B cell (primary cell): ENCODE data around the gene NECTIN1. TPM values are rescaled to one million over a fixed set of nuclear protein-coding genes. Genes with fewer than 3 reads are reported as not detected.

Experiments used
- ATAC-seq: fragments of 200-7000 bp; cut with Tn5 transposase; one replicate; pipeline ENCODE4 v1.10.0; 2021; ENCODE audit warnings: low read depth, mild to moderate bottlenecking, moderate number of reproducible peaks, moderate library complexity
- CTCF ChIA-PET: fragments of 350-600 bp; sonication (Branson Sonifier 250); formaldehyde crosslinking; loops from one replicate; lab custom pipeline; 2021; ENCODE audit warnings: antibody characterized with exemption, inconsistent platforms; lab: Charles Lee
- POLR2A ChIA-PET: fragments of 350-600 bp; sonication (Branson Sonifier 250); formaldehyde crosslinking; loops from one replicate; lab custom pipeline; 2021; ENCODE audit warnings: antibody characterized with exemption; lab: Charles Lee
- DNase-seq: peaks from one replicate; pipeline ENCODE4 v3.0.0; 2013
- H2AFZ ChIP-seq: 2 replicates; pipeline ENCODE4 v1.6.1; 2012; ENCODE audit warnings: mild to moderate bottlenecking, low read depth, low read length; ENCODE audit not compliant: insufficient read depth, poor library complexity, severe bottlenecking
- H3K27ac ChIP-seq, 2 donors: 1 replicate in 1 of 2; 2 replicates in 1 of 2; pipeline ENCODE4 v1.5.1; 2012 to 2013; ENCODE audit warnings: low read length in 2 of 2, mild to moderate bottlenecking in 2 of 2, moderate library complexity in 1 of 2
- H3K27me3 ChIP-seq, 4 experiments: fragments of 200-600 bp in 1 of 4; sonication (generic) in 1 of 4; replicated peaks in 1 of 4; 1 replicate in 2 of 4; 2 replicates in 2 of 4; pipeline versions ENCODE4 v1.6.1 to v1.7.0; 2013 to 2016; ENCODE audit warnings: low read length in 3 of 4, mild to moderate bottlenecking in 2 of 4, mixed read lengths in 1 of 4, moderate library complexity in 1 of 4; ENCODE audit not compliant: insufficient read depth in 4 of 4, control insufficient read depth in 3 of 4; ENCODE audit errors: control extremely low read depth in 1 of 4
- H3K36me3 ChIP-seq, 2 experiments: replicated peaks in 1 of 2; 1 replicate in 1 of 2; 2 replicates in 1 of 2; pipeline versions ENCODE4 v1.6.1 to v1.7.1; 2013; ENCODE audit warnings: low read length in 1 of 2; ENCODE audit not compliant: insufficient read depth in 2 of 2, control insufficient read depth in 1 of 2; ENCODE audit errors: control extremely low read depth in 1 of 2, extremely low read depth in 1 of 2
- H3K4me1 ChIP-seq, 2 donors: fragments of 200-600 bp in 1 of 2; sonication (generic) in 1 of 2; 1 replicate in 1 of 2; 2 replicates in 1 of 2; pipeline versions ENCODE4 v1.5.1 to v1.6.1; 2013 to 2017; ENCODE audit warnings: low read length in 2 of 2; ENCODE audit not compliant: control insufficient read depth in 2 of 2, insufficient read depth in 2 of 2
- H3K4me2 ChIP-seq: replicated peaks from 2 replicates; pipeline ENCODE3; 2012; ENCODE audit warnings: mild to moderate bottlenecking, low read depth, low read length; ENCODE audit not compliant: poor library complexity, severe bottlenecking
- H3K4me3 ChIP-seq, 5 experiments: fragments of 200-600 bp in 1 of 5; sonication (generic) in 1 of 5; 1 replicate in 3 of 5; 2 replicates in 2 of 5; pipeline versions ENCODE4 v1.5.1 to v1.7.0; 2011 to 2016; ENCODE audit warnings: low read length in 4 of 5, mild to moderate bottlenecking in 4 of 5, low read depth in 2 of 5, control low read depth in 1 of 5, moderate library complexity in 1 of 5; ENCODE audit not compliant: insufficient read depth in 1 of 5; ENCODE audit errors: control extremely low read depth in 1 of 5, extremely low read depth in 1 of 5
- H3K79me2 ChIP-seq: fragments of 200-600 bp; sonication (generic); one replicate; pipeline ENCODE4 v1.6.0; 2016; ENCODE audit warnings: low read length; ENCODE audit not compliant: control insufficient read depth, insufficient read depth
- H3K9ac ChIP-seq: fragments of 200-600 bp; sonication (generic); 2 replicates; pipeline ENCODE4 v1.6.1; 2017; ENCODE audit warnings: mild to moderate bottlenecking, low read length, moderate library complexity
- H3K9me3 ChIP-seq, 3 donors: one replicate each; pipeline versions ENCODE4 v1.6.1 to v1.7.1; 2013; ENCODE audit warnings: low read length in 2 of 3; ENCODE audit not compliant: control insufficient read depth in 2 of 3, insufficient read depth in 1 of 3; ENCODE audit errors: control extremely low read depth in 1 of 3
- H4K20me1 ChIP-seq: 2 replicates; pipeline ENCODE4 v1.6.0; 2012; ENCODE audit warnings: mild to moderate bottlenecking, low read length; ENCODE audit not compliant: insufficient read depth, control insufficient read depth, poor library complexity, severe bottlenecking
- H3K27ac Mint-ChIP-seq: one replicate; pipeline ENCODE4 v1.8.0; 2021; ENCODE audit warnings: mixed read lengths
- H3K27me3 Mint-ChIP-seq: one replicate; pipeline ENCODE4 v1.8.0; 2021; ENCODE audit warnings: mixed read lengths
- H3K4me1 Mint-ChIP-seq: one replicate; pipeline ENCODE4 v1.8.0; 2021; ENCODE audit warnings: mixed read lengths
- H3K4me3 Mint-ChIP-seq: one replicate; pipeline ENCODE4 v1.8.0; 2021; ENCODE audit warnings: mixed read lengths
- H3K9me3 Mint-ChIP-seq: one replicate; pipeline ENCODE4 v1.8.0; 2022; ENCODE audit warnings: mixed read lengths; ENCODE audit not compliant: insufficient read depth
- EZH2 ChIP-seq: IDR thresholded peaks from 2 replicates; pipeline ENCODE4 v1.6.1; 2012; ENCODE audit warnings: borderline replicate concordance, low read depth, mild to moderate bottlenecking, moderate library complexity, low read length; ENCODE audit not compliant: insufficient read depth, poor library complexity, severe bottlenecking
- WGBS: methylation state at CpG from one replicate; pipeline ENCODE4 v1.1.5; 2013; ENCODE audit warnings: missing lambda C conversion rate; ENCODE audit not compliant: insufficient coverage; 5-methylcytosine and 5-hydroxymethylcytosine counted together
- intact Hi-C: fragments of 100-400 bp; cut with micrococcal nuclease; formaldehyde crosslinking; loops from one replicate; pipeline ENCODE4 v1.10.0; 2022
- polyA plus RNA-seq: library from polyadenylated mRNA; depleted of rRNA; stranded (reverse); fragments of >200 nt; gene quantifications from 2 replicates; pipeline ENCODE4 v1.2.3, GENCODE V29; 2012
- total RNA-seq, 2 donors: library from RNA; stranded (reverse); fragments of 120-200 nt in 1 of 2; gene quantifications; 1 replicate in 1 of 2; 2 replicates in 1 of 2; pipeline versions ENCODE4 v1.2.3 to v1.2.4, GENCODE V29; 2013 to 2022
- TF ChIP-seq, protein P1 (sequence below): fragments of 200-600 bp; IDR thresholded peaks from one replicate; pipeline ENCODE4 v1.8.0; 2022; ENCODE audit warnings: antibody characterized with exemption, mild to moderate bottlenecking

NECTIN1 gene
- total and polyA plus RNA-seq, 2 donors (not counting 1 experiment from before 2014, with no cell fraction given) = 2.1 to 3.9 TPM

DNA sequence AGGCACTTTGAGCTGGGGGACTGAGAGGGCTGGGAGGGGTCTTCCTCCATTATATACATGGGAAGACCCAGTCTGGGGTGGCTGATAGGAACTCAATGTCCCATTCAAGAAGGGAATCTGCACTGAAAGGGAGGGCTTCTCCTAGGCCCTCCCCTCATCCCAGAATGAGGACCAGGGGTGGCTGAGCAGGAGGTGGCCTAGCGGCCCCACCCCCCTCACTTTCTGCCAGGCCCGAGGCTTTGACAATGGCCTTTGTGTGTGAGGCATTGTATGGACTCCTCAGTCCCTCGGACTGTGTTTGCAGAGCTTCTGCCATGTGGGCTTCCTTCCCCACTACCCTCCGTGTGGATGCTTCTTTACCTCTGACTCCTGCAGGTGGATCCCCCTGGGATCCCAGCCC lies 65.7 kb downstream of the NECTIN1 start:
- H3K27me3 Mint-ChIP-seq = no peaks in the 10 kb centered on the region
- H2AFZ ChIP-seq = no peak overlapping the region
- intact Hi-C loops = no loop called here
- H3K36me3 ChIP-seq = no peaks in the 10 kb centered on the region
- H3K4me3 ChIP-seq = no peak overlapping the region
- CTCF ChIA-PET = interaction anchor here (0.9 to 5.9 kb wide), 3 partner anchors 16 to 445 kb away, joined by 3 to 30 read pairs (median 3); partner anchors contain the start of gene NECTIN1
- no peak overlapping the region for H3K4me3 Mint-ChIP-seq
- H3K9me3 Mint-ChIP-seq = no peaks in the 10 kb centered on the region
- H3K9me3 ChIP-seq = no peaks in the 10 kb centered on the region
- no peaks in the 10 kb centered on the region for H3K4me1 ChIP-seq
- no peaks in the 10 kb centered on the region for H4K20me1 ChIP-seq
- no peak overlapping the region for H3K9ac ChIP-seq
- DNase-seq = no peak
- no peak overlapping the region for H3K27ac Mint-ChIP-seq
- no peak overlapping the region for H3K4me2 ChIP-seq
- WGBS = 60% methylated on average over 1 of the region's 4 CpGs
- H3K27ac ChIP-seq = no peak overlapping the region
- ATAC-seq = no peak
- no peaks in the 10 kb centered on the region for H3K27me3 ChIP-seq
- POLR2A ChIA-PET = no interaction called here
- H3K4me1 Mint-ChIP-seq = no peaks in the 10 kb centered on the region
- TF ChIP-seq, protein P1, sequence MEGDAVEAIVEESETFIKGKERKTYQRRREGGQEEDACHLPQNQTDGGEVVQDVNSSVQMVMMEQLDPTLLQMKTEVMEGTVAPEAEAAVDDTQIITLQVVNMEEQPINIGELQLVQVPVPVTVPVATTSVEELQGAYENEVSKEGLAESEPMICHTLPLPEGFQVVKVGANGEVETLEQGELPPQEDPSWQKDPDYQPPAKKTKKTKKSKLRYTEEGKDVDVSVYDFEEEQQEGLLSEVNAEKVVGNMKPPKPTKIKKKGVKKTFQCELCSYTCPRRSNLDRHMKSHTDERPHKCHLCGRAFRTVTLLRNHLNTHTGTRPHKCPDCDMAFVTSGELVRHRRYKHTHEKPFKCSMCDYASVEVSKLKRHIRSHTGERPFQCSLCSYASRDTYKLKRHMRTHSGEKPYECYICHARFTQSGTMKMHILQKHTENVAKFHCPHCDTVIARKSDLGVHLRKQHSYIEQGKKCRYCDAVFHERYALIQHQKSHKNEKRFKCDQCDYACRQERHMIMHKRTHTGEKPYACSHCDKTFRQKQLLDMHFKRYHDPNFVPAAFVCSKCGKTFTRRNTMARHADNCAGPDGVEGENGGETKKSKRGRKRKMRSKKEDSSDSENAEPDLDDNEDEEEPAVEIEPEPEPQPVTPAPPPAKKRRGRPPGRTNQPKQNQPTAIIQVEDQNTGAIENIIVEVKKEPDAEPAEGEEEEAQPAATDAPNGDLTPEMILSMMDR = no peak
- TF ChIP-seq EZH2 = no peak
- no peaks in the 10 kb centered on the region for H3K79me2 ChIP-seq

DNA sequence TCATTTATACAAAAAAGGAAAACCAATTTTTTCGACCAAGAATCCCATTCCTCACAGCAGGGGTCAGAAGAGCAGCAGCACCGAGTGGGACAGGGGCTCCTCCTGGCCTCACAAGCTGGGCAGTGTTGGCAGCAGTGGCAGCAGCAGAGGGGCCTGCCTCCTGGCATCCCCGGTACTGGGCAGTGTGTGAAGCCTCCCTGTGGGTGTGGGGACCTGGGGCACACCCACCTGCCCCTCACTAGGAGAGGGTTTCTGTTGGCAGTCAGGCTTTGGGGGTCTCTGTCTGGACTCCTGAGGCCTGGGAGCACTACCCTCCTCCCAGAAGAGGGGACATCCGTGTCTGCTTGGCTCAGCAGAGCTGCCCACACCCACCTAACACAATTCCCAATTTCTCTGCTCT lies 67.8 kb downstream of the NECTIN1 start:
- POLR2A ChIA-PET = no interaction called here
- Mint-ChIP-seq H3K4me1 (no peaks in the 10 kb centered on the region), H3K4me3 (no peak overlapping the region), H3K9me3 (no peaks in the 10 kb centered on the region), H3K27me3 (no peaks in the 10 kb centered on the region), H3K27ac (no peak overlapping the region)
- Histone ChIP-seq H3K36me3 (no peaks in the 10 kb centered on the region), H3K4me2 (no peak overlapping the region), H3K4me3 (no peak overlapping the region), H3K79me2 (no peaks in the 10 kb centered on the region), H3K4me1 (no peaks in the 10 kb centered on the region), H4K20me1 (no peaks in the 10 kb centered on the region), H2AFZ (no peak overlapping the region), H3K9ac (no peak overlapping the region), H3K27ac (no peak overlapping the region), H3K9me3 (no peaks in the 10 kb centered on the region), H3K27me3 (peaks cover 0 to under 1% (median 0%) of the 10 kb centered on the region in 4 experiments)
- intact Hi-C loops = no loop called here
- WGBS = 80% methylated on average over 1 of the region's 4 CpGs
- DNase-seq (no peak), ATAC-seq (no peak)
- TF ChIP-seq, protein P1 = no peak
- no peak for TF ChIP-seq EZH2
- CTCF ChIA-PET = no interaction called here
